ENCODE data around the gene BTNL3. TPM values are rescaled to one million over a fixed set of nuclear protein-coding genes. Genes with fewer than 3 reads are reported as not detected.

BTNL3 gene
- total and polyA plus RNA-seq, 9 of the 15 experiments (the other 6 are each of a cell fraction or from before 2014, with no cell fraction given): 0.03 to 0.44 (median 0.04) TPM; not detected in 4

DNA sequence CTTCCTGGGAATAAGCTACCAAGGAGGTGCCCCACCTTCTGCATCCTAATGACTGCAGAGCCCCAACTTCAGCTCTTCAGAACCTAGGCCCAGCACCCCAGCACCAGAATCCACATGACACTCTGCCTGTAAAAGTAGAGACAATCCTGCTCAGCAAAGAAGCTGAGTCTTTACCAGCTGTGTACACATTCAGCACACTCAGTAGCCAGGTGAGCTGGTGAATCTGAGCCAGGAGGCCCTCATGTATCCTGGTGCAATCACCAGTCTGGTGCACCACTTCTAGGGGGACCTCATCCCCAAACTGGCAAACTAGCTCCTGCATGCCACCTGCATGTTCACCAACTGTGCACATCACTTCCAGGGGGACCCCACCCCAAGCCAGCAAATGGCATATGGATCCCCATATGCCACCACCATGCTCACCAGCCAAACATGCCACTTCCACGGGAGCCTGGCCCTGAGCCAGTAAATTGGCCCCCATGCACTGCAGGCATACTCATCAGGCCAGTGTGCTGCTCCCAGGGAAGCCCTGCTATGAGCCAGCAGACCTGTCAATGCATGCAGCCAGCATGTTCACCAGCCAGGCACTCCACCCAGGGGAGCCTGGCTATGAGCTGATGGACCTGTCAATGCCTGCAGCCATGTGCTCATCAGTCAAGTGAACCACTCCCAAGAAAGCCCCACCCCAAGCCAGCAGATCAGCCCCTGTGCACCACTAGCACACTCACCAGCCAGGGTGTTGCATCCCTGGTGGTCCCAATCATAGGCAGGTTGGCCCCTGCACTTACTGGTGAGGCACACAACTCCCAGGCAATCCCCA is 35.8 kb downstream of the BTNL3 start:
- H3K36me3 ChIP-seq (ENCODE audit: control insufficient read depth, insufficient read depth, low read length): no peaks in the 10 kb centered on the region
- no peak for TF ChIP-seq ZNF274 (IDR thresholded peaks at IDR 0.05; ENCODE audit: borderline replicate concordance, low read depth, low read length)
- TF ChIP-seq, protein P1, sequence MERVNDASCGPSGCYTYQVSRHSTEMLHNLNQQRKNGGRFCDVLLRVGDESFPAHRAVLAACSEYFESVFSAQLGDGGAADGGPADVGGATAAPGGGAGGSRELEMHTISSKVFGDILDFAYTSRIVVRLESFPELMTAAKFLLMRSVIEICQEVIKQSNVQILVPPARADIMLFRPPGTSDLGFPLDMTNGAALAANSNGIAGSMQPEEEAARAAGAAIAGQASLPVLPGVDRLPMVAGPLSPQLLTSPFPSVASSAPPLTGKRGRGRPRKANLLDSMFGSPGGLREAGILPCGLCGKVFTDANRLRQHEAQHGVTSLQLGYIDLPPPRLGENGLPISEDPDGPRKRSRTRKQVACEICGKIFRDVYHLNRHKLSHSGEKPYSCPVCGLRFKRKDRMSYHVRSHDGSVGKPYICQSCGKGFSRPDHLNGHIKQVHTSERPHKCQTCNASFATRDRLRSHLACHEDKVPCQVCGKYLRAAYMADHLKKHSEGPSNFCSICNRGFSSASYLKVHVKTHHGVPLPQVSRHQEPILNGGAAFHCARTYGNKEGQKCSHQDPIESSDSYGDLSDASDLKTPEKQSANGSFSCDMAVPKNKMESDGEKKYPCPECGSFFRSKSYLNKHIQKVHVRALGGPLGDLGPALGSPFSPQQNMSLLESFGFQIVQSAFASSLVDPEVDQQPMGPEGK (CRISPR knock-in tag; IDR thresholded peaks at IDR 0.05; ENCODE audit: borderline replicate concordance): no peak
- TF ChIP-seq ZNF197 (CRISPR knock-in tag; IDR thresholded peaks at IDR 0.05; ENCODE audit: low read depth): no peak
- TF ChIP-seq SMAD4 (CRISPR knock-in tag; conservative IDR thresholded peaks at IDR 0.05): no peak
- TF ChIP-seq ZNF431 (CRISPR knock-in tag; IDR thresholded peaks at IDR 0.05): no peak
- TF ChIP-seq HNRNPUL1 (IDR thresholded peaks at IDR 0.05; ENCODE audit: low read length): no peak
- TF ChIP-seq, protein P2, sequence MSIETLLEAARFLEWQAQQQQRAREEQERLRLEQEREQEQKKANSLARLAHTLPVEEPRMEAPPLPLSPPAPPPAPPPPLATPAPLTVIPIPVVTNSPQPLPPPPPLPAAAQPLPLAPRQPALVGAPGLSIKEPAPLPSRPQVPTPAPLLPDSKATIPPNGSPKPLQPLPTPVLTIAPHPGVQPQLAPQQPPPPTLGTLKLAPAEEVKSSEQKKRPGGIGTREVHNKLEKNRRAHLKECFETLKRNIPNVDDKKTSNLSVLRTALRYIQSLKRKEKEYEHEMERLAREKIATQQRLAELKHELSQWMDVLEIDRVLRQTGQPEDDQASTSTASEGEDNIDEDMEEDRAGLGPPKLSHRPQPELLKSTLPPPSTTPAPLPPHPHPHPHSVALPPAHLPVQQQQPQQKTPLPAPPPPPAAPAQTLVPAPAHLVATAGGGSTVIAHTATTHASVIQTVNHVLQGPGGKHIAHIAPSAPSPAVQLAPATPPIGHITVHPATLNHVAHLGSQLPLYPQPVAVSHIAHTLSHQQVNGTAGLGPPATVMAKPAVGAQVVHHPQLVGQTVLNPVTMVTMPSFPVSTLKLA (conservative IDR thresholded peaks at IDR 0.05): 0 out of 4 replicates have a peak, but pooled peaks of 1 of the 2 experiments have one; percentile 14
- TF ChIP-seq NFIC (IDR thresholded peaks at IDR 0.05): peak; percentile 68
- TF ChIP-seq, protein P3, sequence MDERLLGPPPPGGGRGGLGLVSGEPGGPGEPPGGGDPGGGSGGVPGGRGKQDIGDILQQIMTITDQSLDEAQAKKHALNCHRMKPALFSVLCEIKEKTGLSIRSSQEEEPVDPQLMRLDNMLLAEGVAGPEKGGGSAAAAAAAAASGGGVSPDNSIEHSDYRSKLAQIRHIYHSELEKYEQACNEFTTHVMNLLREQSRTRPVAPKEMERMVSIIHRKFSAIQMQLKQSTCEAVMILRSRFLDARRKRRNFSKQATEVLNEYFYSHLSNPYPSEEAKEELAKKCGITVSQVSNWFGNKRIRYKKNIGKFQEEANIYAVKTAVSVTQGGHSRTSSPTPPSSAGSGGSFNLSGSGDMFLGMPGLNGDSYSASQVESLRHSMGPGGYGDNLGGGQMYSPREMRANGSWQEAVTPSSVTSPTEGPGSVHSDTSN (CRISPR knock-in tag; IDR thresholded peaks at IDR 0.05; ENCODE audit: low read depth): no peak
- TF ChIP-seq, protein P3 (tag; conservative IDR thresholded peaks at IDR 0.05; ENCODE audit: low read depth): no peak
- TF ChIP-seq, protein P4, sequence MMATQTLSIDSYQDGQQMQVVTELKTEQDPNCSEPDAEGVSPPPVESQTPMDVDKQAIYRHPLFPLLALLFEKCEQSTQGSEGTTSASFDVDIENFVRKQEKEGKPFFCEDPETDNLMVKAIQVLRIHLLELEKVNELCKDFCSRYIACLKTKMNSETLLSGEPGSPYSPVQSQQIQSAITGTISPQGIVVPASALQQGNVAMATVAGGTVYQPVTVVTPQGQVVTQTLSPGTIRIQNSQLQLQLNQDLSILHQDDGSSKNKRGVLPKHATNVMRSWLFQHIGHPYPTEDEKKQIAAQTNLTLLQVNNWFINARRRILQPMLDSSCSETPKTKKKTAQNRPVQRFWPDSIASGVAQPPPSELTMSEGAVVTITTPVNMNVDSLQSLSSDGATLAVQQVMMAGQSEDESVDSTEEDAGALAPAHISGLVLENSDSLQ (IDR thresholded peaks at IDR 0.05): peak; percentile 24; the same call in 1 of the 2 replicates
- TF ChIP-seq PML (IDR thresholded peaks at IDR 0.05; ENCODE audit: low read length): no peak
- TF ChIP-seq TAF7 (tag; IDR thresholded peaks at IDR 0.05): no peak
- no peaks in the 10 kb centered on the region for H4K20me1 ChIP-seq (replicated peaks; ENCODE audit: control insufficient read depth, insufficient read depth, low read length)
- intact Hi-C loops (cut with micrococcal nuclease) (loop anchor here (5.0 to 10.0 kb wide), 2 partner anchors 157 to 220 kb away; partner anchors contain the start of gene MGAT1), in situ Hi-C loops (cut with MboI) (no loop called here)
- 0 out of 2 replicates have a peak, but pooled peaks cover 6% of the 10 kb centered on the region for H3K9me3 ChIP-seq (replicated peaks; ENCODE audit: control insufficient read depth, insufficient read depth, low read depth, low read length)
- H3K9ac ChIP-seq (ENCODE audit: insufficient read depth in 1 of 2, low read depth in 2 of 2, low read length in 2 of 2): peak overlapping the region in 1 of 2 experiments; percentile 59; a peak in 2 of 4 replicates
- ChIA-PET POLR2A (interaction anchor here (0.7 to 2.4 kb wide), 3 partner anchors 13 to 79 kb away, joined by 3 to 8 read pairs (median 7); no protein-coding TSS in a partner anchor), CTCF (ENCODE audit: low intra/inter-chr PET ratio) (no interaction called here)
- DNase-seq (ENCODE audit: extremely low read depth in 1 of 4, low spot score in 3 of 4) (peak in 1 of 4 experiments; percentile 40), FAIRE-seq (no peak), ATAC-seq (no peak)
- H3K27ac ChIP-seq (ENCODE audit: extremely low read depth, low read depth, low read length): no peak overlapping the region
- no peak overlapping the region for H3K4me2 ChIP-seq (ENCODE audit: insufficient read depth, low read length)
- peaks cover 32% of the 10 kb centered on the region for H3K79me2 ChIP-seq (ENCODE audit: control insufficient read depth, insufficient read depth, low read length)
- H3K4me3 ChIP-seq: no peak overlapping the region
- WGBS (ENCODE audit: insufficient coverage, low coverage, missing lambda C conversion rate): 22% methylated on average over 1 of the region's 1 CpG
- H3K4me1 ChIP-seq (replicated peaks in 1 of 2; ENCODE audit: control insufficient read depth in 2 of 2, insufficient read depth in 2 of 2, low read length in 2 of 2): peaks cover 8 to 9% of the 10 kb centered on the region in 2 experiments; a peak in 4 of 5 replicates
- no peak overlapping the region for H2AFZ ChIP-seq (ENCODE audit: low read depth, low read length)
- H3K9me1 ChIP-seq (ENCODE audit: control insufficient read depth, insufficient read depth, low read length): no peaks in the 10 kb centered on the region
- no TSS peak for BruUV-seq (replicated peaks)
- no peaks in the 10 kb centered on the region for H3K27me3 ChIP-seq (ENCODE audit: control insufficient read depth in 2 of 2, insufficient read depth in 2 of 2, low read length in 2 of 2)
